GM18498 (cell line): ENCODE measurements around the gene GABRG3.

ENCODE experiments used
- ATAC-seq: cut with Tn5 transposase; IDR thresholded peaks from one replicate; pipeline ENCODE4 v1.9.1; 2021; ENCODE audit warnings: mild to moderate bottlenecking, moderate library complexity; ENCODE audit not compliant: unreplicated experiment

Gene GABRG3

DNA sequence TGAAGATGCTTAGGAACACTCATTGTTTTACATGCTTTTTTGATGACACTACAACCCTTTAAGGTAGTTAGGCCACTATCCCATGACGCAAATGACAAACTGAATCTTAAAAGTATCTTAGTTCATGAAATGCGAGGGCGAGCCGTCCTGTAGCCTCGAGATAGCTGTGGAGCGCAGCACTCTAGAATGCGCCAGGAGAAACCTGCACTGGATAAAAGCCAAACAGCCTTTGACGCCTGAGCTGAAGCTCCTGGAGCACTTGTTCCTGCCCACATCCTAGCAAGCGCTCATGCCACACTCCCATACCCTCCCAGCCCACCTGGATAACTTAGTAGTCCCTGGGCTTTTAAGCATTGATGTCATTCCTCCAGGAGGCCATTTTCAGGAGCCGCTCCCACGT, 516.9 kb downstream of the GABRG3 start:
- no peak for ATAC-seq

DNA sequence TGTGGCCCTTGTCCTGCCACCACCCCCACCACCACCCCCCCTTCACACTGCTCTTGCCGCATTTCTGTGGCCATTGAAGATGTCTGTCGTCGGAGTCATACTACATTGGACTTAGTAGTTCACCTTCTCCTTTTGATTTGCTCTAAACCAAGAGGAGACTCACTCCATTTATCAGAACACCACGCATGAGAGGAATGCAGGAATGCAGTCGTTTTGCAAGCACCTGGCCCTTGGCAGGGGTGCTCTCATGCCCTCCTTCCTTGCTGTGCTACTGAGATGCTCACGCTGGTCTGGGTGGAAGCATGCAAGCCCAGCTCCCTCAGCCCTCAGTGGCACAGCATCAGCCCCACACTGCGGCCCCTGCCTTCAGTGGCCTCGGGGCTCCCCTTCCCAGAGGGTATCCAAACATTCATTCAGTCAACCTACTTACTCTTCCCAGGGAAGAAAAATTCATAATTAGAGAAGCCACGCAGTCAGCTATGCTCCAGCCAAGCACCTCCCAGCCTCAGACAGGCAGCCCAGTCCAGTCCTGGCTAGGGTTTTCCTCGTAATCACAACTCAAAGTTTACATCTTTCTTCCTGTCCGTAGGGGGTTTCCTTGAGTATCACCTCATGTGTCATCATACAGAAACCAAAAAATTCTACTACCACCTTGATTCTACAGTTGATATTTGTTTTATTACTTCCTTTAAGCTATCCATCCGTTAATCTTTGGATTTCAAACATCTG, 520.0 kb downstream of the GABRG3 start:
- no peak for ATAC-seq

DNA sequence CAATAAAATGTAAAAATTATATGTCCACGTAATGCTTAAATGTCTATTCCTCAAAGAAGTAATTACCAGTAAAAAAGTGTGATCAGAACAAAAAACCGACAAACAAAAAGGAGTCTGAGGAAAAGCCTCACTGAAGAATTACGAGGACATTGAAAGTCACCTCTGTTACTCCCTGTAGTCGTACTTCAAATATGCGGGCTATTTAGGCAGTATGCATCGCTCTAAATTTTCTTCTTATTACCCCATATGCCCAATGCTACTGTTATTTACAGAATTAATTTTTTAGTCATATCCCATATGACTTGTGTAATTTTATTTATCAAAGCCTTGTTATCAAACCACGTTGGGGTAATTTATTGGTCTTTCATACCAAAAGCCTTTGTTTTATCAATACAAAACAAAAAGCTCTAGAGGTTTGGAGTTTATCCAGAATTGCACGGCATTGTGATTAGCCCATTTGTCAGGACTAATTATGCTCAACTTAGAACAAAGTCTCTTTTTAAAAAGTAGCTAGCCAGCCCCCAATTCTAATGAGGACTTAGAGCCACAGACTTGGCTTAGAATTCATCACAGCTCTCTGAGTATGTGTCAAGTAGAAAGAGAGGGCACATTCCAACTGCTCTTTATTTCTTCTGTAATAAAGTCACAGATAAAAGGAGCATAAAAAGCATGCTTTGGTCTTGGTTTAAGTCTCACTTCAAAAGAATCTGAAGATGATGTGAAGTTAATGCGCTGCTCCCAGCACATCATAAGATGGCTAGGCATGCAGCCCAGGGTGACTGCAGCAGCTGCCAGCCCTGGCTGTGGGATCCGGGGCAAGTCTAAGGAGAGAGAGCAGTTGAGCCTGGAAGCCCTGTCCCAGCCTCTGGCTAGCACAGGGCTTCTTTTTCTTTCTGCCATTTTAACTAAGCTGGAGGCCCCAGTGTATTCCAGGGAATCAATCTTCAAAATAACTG, 521.0 kb downstream of the GABRG3 start:
- ATAC-seq, result no peak

DNA sequence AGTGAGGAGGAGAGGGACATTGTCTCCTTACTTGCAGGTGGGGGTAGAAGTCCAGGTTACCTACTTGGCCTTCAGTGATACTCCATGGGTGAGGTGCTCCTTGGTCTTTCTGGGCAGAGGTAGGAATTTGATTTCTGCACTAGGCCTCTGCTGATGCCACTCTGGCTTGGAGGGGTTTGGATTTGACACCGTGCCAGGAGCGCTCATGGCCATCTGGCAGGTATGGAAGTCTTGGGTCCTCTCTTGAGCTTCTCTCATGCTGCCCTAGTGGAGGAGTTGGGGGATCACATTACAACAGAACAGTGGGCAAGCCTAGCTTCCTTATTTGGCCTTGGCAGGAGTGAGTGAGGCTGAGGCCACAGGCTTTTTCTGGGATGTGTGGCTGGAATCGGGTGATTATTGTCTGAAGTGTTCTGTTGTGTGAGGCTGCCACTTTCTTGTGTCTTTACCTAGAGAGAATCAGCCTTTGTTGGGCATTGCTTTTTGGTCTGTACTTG, 525.0 kb downstream of the GABRG3 start:
- no peak for ATAC-seq

DNA sequence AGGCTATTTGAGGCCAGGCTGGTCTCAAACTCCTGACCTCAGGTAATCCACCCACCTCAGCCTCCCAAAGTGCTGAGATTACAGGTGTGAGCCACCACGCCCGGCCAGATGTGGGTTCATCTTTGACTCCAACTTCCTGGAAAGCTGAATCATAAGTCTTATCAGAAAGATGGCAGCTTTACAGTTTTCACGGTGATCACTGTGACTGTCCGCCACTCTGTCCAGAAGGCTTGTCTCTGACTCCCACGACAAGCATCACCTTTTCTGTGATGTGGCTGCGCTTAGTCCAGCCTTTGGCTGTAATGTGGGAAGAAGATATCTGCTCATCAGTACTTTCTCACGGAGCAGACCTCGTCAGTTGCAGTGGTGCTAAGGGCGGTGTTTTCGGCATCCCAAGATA, 527.7 kb downstream of the GABRG3 start:
- no peak for ATAC-seq

DNA sequence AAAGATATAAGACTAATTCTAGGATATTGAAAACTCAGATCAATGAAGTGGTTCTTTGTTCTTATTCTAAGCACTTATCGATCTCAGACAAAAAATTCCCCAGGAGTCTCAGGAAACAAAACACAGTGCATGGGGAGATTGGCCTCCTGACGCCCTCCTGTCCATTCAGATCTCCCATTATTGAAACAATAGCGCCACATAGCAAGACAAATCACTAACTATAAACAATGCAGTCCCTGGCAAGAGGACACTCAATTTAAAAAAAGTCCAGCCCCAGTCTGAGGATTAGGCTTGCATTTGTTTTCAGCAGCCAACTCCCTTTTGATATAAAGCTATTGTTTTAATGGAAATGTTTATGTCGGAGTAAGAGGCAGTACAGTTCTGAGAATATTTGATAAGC, 528.2 kb downstream of the GABRG3 start:
- no peak for ATAC-seq

DNA sequence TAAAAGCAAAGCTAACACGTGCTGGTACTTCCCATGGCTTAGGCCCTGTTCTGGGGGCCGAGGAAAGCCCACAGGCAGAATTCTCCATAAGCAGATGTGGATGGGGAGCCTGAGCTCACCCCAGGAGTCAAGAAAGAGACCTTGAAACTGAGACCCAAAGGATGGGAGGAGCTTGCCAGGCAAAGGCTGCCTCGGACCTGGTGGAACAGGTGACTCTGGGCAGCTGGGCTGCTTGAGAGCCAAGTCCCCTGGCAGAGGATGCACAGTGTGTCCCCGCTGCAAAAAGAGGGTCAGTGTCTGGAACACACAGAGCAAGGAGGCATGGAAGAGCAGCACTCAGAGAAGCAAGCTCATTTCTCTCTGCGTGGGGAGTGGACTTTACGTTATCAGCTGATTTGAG, 528.7 kb downstream of the GABRG3 start:
- ATAC-seq, result no peak

DNA sequence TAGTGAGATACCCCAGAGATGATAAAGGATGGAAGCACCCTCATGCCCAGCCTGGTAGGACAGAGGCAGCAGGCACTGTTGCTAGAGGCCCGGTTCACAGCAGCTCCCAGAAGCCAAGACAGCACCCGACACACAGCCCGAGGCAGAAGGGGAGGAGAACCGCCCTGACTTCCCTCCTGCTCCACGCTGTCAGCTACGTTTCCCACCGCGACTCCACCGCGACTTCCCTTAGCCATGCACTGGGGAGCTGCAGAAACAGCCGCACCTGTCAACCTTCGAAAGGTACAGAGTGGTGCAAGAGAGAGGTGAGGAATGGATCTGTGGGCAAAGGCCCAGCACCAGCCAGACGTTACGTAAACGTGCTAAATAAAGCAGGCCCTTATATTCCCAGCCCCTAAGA, 529.2 kb downstream of the GABRG3 start:
- ATAC-seq, result no peak

DNA sequence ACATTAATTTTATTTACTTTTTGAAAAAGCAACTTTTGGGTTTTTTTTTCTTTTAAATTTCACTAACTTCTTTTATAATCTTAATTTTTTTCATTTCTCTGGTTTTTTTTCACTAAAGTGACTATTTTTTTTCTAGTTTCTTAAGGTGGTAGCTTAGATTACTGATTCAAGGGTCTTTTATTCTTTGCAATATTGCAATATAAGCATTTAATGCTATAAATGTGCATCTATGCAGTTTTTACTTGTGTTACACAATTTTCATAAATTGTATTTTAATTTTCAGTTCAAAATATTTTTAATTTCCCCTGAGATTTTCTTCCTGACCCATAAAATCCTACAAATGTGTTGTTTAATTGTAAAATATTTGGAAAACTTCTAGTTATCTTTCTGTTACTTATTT, 535.8 kb downstream of the GABRG3 start:
- no peak for ATAC-seq

DNA sequence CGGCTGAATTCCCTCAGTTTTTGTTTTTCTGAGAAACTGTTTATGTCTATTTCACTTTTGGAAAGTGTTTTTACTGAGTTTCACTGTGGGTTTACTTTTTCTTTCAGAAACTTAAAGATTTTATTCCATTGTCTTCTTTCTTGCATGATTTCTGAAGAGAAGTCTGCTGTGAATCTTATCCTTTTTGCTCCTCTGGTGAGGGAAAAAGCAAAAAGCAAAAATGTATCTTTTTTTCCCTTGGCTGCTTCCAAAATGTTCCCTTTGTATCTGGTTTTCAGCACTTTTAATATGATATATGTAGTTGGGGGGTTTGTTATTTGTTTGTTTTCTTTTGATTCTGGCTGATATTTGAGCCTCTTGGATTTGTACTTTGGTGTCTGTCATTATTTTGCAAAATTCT, 538.0 kb downstream of the GABRG3 start:
- ATAC-seq, result no peak

DNA sequence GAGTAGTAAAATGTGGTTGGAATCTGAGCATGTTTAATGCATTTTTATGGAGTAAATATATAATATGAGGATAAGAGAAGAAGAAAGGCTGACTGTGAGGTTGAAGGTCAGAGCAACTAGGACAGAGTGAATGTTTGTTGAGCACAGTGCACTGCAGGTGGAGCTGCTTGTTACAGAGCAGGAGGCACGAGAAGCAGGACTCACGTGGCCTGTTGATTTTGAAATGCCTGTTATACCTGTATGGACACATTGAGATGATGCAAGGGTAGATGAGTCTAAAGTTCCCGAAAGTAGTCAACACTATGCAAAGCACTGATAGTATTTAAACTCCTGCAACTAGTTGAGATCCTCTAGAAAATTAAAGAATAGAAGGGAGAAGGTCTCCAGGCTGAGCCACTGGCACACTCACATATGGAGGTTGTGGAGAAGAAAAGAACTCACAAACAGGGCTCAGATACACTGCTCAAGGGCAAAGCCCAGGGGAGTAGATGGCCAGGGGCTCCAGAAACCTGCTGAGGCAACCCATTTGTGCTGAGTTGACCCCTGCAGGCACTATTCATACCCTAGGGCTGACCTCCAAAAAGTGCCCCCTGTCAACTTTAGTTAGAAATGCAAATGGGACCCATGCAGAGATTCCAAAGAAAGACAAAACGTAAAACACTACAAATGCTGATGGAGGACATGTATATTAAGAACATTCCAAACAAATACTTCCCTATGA, 541.5 kb downstream of the GABRG3 start:
- ATAC-seq, result no peak

DNA sequence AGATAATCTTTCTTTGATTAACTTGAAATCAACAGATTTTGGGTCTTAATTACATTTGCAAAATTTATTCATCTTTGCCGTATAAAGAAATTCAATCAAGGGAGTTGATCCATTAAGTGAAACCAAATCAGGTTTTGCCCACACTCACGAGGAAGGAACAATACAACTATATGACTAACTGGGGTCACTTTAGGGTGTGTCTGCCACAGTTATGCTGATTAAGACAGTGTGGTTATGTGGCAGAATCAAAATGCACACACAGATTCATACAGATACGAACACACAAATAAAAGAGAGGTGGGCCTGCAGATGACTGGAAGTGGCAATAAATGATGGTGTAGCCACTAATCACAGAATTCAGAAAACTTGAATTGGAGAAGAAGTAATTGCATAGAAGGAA, 543.5 kb downstream of the GABRG3 start:
- no peak for ATAC-seq

DNA sequence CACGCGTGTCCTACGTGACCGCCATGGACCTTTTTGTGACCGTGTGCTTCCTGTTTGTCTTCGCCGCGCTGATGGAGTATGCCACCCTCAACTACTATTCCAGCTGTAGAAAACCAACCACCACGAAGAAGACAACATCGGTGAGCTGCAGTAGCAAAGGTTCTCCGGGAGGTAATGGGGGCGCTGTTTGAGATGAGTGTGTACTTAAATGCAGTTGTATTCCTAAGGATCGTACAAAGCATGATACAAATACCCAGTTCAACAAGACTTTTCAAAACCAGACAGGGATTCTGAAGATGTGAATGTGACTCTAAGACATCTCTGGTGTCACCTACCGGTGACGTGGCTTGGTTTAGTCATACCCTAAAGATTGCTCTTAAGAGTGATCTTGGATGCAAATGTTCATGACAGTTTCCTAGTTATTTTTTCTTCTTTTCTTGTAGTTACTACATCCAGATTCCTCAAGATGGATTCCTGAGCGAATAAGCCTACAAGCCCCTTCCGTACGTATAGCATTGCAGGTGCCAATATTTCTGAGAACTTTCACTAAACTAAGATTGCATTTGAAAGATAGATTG, 556.6 kb downstream of the GABRG3 start:
- ATAC-seq, result no peak

DNA sequence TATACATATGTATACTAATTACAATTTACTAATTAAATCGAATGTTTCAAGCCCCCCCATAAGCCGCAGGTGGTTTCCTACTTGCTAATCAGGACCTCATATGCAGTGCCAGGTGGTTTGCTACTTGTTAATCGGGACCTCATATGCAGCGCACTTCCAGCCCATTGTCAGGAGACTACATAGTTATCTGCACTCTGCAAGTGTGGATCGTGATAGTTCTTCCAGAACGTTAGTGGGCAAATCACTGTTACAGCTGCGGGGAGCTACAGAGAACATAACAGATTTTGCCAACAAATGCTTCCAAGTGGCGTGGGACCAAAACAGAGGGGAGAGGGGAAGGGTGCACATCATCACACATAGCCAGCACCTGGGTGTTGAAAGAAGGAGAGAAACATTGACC, 558.4 kb downstream of the GABRG3 start:
- ATAC-seq, result no peak

DNA sequence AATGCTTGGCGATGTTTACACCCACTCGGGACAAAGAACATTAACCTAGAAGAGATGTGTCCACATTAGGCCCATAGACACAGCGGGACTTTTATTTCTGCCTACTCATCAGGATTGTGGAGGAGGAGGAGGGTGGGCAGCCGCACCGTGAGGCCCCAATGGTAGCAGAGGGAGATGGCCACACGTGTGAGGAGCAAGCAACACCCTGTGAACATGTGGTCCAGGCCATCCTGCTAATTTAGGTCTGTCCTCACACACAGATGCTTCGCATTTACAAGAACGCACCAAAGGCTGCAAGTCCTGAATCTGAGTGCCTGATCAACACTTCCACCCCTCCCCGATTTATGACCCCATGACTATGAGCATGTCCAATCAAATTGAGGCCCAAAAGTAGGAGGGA, 560.0 kb downstream of the GABRG3 start:
- ATAC-seq, result no peak

DNA sequence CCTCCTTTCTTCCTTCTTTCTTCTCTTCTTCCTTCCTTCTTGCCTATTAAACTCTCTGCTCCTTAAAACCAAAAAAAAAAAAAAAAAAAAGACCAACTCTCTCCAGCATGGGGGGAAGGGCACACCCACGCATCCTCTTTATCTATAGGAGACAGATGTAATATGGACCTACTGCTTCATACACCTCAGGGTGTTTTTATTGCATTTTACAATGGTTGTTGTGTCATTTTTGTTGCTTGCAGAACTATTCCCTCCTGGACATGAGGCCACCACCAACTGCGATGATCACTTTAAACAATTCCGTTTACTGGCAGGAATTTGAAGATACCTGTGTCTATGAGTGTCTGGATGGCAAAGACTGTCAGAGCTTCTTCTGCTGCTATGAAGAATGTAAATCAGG, 561.4 kb downstream of the GABRG3 start:
- ATAC-seq, result no peak

DNA sequence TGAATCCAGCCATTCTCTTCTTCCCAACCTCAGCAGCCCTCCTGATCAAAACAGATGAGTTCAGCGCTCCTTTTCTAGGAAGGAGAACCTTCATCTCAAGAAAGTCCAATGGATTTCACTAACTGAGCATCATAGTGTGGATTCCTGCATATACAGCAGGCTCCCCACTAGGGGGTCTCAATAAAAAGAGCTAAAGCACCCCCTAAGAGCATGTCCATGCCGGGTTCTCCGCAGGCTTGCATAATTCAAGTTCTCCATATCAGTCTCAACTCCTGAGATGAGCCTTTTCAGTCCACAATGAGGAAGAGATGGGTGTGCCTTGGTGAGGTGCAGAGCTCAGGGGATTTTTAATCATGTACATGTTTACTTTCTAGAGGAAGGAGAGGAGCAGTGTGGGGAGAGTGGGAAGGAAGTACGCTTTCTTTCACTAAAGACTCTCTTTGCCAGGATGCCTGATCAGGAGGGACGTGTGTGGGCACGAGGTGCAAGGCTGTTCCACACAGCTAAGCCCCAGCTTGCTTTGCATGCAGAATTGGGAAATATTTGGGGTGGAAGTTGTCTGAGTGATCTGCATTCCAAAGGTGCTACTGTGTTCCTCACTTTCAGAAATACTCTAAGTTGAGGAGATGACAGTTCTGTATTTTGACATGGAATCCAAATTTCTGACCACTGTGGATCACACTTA, 564.6 kb downstream of the GABRG3 start:
- no peak for ATAC-seq

DNA sequence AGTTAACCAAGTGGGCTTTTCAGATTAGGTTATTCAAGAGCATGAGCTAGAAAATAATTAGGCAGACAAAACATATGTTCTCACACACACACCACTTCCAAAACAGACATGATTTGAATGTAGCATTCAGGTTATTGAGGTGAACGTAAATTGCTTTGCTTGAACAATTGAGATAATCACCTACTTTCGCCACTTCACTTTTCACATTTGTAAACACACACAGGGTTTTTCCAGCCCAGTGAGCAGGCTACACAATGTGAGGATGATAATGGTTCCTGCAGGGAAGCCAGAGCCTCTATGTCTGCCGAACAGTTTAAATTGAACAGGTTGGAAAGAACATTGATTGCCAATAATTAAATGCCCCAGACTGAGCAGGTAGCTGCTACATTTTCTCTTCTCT, 567.3 kb downstream of the GABRG3 start:
- no peak for ATAC-seq

DNA sequence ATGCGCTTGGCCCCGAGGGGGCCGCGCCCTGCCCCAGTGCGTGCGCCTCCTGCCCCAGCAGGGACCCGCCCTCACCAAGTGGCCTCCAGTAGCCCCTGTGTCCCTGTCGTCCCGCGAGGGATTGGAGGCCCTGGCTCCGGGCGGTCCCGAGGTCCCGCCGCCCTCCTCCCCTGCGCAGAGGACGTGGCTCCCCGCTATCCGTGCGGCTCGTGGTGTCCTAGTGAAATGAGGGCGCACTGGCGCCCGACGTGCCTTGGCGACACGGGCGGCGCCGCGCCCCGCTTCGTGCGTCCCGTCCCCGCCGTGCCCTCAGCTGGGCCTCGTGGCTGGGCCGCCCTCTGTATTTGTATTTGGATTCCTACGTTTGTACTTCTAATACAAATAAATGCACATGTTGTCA, 570.6 kb downstream of the GABRG3 start:
- no peak for ATAC-seq

DNA sequence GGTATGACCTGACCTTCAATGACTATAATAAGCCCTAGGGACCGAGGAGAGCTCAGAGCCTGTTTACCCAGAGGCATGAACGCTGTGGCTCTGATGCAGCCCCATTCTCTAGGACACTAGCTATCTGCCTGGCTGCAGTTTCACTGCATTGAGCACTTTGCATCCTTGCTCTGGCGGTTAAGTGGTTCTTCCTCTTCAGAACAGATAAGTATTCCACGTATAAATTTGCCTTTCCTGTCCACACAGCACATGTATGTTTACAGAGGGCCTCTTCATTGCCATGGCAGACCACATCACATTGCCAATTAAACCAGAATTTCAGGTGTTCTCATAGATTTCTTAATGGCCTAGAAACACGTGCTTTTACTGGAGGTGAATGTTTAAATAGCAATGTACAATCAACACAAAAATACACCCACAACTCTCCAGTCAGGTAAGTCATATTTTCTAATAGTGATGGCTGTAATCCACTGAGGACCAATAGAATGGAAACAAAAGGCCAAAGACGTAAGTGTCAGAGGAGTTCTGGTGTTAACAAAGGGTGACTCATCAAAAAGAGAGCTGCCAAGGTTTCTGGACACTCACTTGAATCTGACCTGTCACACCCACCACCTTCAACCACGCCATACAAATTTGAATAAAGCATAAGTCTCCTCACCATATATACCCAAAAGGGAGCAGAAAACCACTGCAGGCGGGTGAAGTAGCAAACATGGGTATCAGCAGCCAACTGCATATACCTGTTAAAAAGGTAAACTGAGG, 574.7 kb downstream of the GABRG3 start:
- no peak for ATAC-seq
